Naive thymus-derived CD4-positive, alpha-beta T cell (primary cell): ENCODE data around the gene PITPNM1. TPM values are rescaled to one million over a fixed set of nuclear protein-coding genes. Genes with fewer than 3 reads are reported as not detected.

Source experiments
- ATAC-seq: fragments of 150-1000 bp; cut with Tn5 transposase; 2 replicates; pipeline ENCODE4 v1.10.0; 2021; ENCODE audit warnings: mild to moderate bottlenecking, moderate library complexity
- CTCF ChIA-PET: fragments of 350-600 bp; sonication (Branson Sonifier 250); formaldehyde crosslinking; loops from one replicate; lab custom pipeline; 2021; ENCODE audit warnings: antibody characterized with exemption; lab: Charles Lee
- POLR2A ChIA-PET: fragments of 350-600 bp; sonication (Branson Sonifier 250); formaldehyde crosslinking; loops from one replicate; lab custom pipeline; 2021; ENCODE audit warnings: antibody characterized with exemption, inconsistent platforms; lab: Charles Lee
- DNase-seq, 9 donors: peaks; one replicate each; pipeline versions ENCODE4 v3.0.0 to v3.0.0-alpha.2; 2020 to 2022; ENCODE audit warnings: mixed read lengths in 1 of 9
- H3K27ac ChIP-seq: one replicate; pipeline ENCODE4 v1.7.0; 2013; ENCODE audit warnings: mild to moderate bottlenecking, low read depth, low read length, moderate library complexity
- H3K27me3 ChIP-seq, 2 donors: one replicate each; pipeline ENCODE4 v1.7.0; 2013; ENCODE audit warnings: low read length in 2 of 2, mild to moderate bottlenecking in 2 of 2, moderate library complexity in 2 of 2; ENCODE audit not compliant: control insufficient read depth in 2 of 2, insufficient read depth in 2 of 2
- H3K36me3 ChIP-seq, 3 experiments: 1 replicate in 2 of 3; 2 replicates in 1 of 3; pipeline ENCODE4 v1.7.0; 2013; ENCODE audit warnings: low read length in 3 of 3, mild to moderate bottlenecking in 3 of 3, moderate library complexity in 1 of 3; ENCODE audit not compliant: insufficient read depth in 3 of 3, control insufficient read depth in 2 of 3
- H3K4me1 ChIP-seq, 2 donors: one replicate each; pipeline ENCODE4 v1.7.0; 2013; ENCODE audit warnings: low read length in 2 of 2, mild to moderate bottlenecking in 2 of 2, moderate library complexity in 1 of 2; ENCODE audit not compliant: control insufficient read depth in 2 of 2, insufficient read depth in 2 of 2
- H3K4me3 ChIP-seq: 2 replicates; pipeline ENCODE4 v1.7.0; 2013; ENCODE audit warnings: mild to moderate bottlenecking, low read length
- H3K9me3 ChIP-seq, 3 experiments: 1 replicate in 2 of 3; 2 replicates in 1 of 3; pipeline ENCODE4 v1.7.0; 2013; ENCODE audit warnings: low read length in 3 of 3; ENCODE audit not compliant: control insufficient read depth in 2 of 3
- H3K27ac Mint-ChIP-seq, 9 donors: one replicate each; pipeline ENCODE4 v1.8.0; 2020 to 2022; ENCODE audit warnings: mixed read lengths in 9 of 9, mild to moderate bottlenecking in 8 of 9, moderate library complexity in 5 of 9, inconsistent platforms in 2 of 9
- H3K27me3 Mint-ChIP-seq, 5 donors: one replicate each; pipeline ENCODE4 v1.8.0; 2021 to 2022; ENCODE audit warnings: mixed read lengths in 5 of 5, mild to moderate bottlenecking in 1 of 5
- H3K36me3 Mint-ChIP-seq, 5 donors: one replicate each; pipeline ENCODE4 v1.8.0; 2020 to 2022; ENCODE audit warnings: mixed read lengths in 5 of 5, mild to moderate bottlenecking in 3 of 5, inconsistent platforms in 1 of 5
- H3K4me1 Mint-ChIP-seq, 7 donors: one replicate each; pipeline ENCODE4 v1.8.0; 2020 to 2022; ENCODE audit warnings: mixed read lengths in 7 of 7, mild to moderate bottlenecking in 3 of 7, inconsistent platforms in 1 of 7
- H3K4me3 Mint-ChIP-seq, 10 donors: one replicate each; pipeline ENCODE4 v1.8.0; 2020 to 2022; ENCODE audit warnings: mild to moderate bottlenecking in 10 of 10, mixed read lengths in 10 of 10, moderate library complexity in 6 of 10, inconsistent platforms in 2 of 10
- H3K9me3 Mint-ChIP-seq, 11 donors: one replicate each; pipeline ENCODE4 v1.8.0; 2020 to 2022; ENCODE audit warnings: mixed read lengths in 11 of 11, mild to moderate bottlenecking in 4 of 11, inconsistent platforms in 1 of 11, moderate library complexity in 1 of 11
- intact Hi-C, 2 donors: fragments of 100-400 bp; cut with micrococcal nuclease; formaldehyde crosslinking; loops; one replicate each; pipeline ENCODE4 v1.15.1; 2023
- polyA plus RNA-seq, 2 donors: library from polyadenylated mRNA; unstranded; fragments of 300-500 nt; fragmentation: Illumina TruSeq; gene quantifications; one replicate each; pipeline ENCODE4 v1.2.3, GENCODE V29; 2021
- total RNA-seq, 6 experiments: library from RNA in 5 of 6; stranded (reverse) in 5 of 6; gene quantifications; 1 replicate in 5 of 6; 2 replicates in 1 of 6; pipeline ENCODE4 v1.2.3 and lab custom pipeline; 2021 to 2026

The PITPNM1 gene
- total and polyA plus RNA-seq, 7 experiments from 2014 or later: 9.5 to 133 (median 92.4) TPM

DNA sequence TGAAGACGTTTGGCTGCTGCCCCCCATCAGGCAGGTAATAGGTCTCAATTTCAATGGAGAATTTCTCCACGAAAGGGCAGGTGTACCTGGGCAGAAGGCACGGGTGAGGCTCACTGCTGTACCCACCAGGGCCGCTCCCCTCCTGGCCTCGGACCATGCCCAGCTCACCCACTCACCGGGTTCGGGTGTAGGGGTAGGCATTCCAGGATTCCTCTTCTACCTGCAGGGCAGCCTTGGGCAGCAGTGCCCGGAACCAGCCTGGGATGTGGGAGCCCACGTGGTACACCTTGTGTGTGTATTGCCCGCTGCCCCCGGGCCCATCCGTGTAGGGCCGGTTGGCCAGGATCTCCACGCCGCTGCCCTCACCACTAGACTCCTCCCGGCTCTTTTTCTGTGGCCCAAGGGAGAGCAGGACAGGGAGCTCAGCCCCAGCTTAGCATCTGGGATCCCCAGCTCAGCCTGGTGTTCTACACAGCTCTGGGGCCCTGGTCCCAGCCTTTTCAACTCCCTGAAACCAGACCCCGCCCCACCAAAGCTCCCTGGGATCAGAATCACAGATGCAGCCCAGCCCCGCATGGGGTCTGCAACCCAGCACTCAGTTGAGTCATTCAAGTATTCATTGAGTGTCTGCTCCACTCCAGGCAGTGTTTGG lies 2.7 kb downstream of the PITPNM1 start:
- Mint-ChIP-seq H3K4me1 (peaks cover 28 to 45% (median 43%) of the 10 kb centered on the region in 7 donors), H3K36me3 (peaks cover 8 to 34% (median 11%) of the 10 kb centered on the region in 5 donors), H3K27me3 (no peaks in the 10 kb centered on the region), H3K27ac (peak overlapping the region in 7 of 9 donors; percentile 60 to 80 (median 72)), H3K4me3 (peak overlapping the region; percentile 48 to 95 (median 76)), H3K9me3 (peaks cover 0 to 3% (median 0%) of the 10 kb centered on the region in 11 donors)
- Histone ChIP-seq H3K27me3 (no peaks in the 10 kb centered on the region), H3K9me3 (no peaks in the 10 kb centered on the region), H3K4me1 (peaks cover 31 to 34% of the 10 kb centered on the region in 2 donors), H3K36me3 (peaks cover 0 to 55% (median 6%) of the 10 kb centered on the region in 3 experiments), H3K27ac (no peak overlapping the region), H3K4me3 (no peak overlapping the region)
- intact Hi-C loops: no loop called here
- no peak for DNase-seq
- POLR2A ChIA-PET: interaction anchor here (0.8 to 5.0 kb wide), 7 partner anchors 9 to 102 kb away, joined by 3 to 28 read pairs (median 3); partner anchors contain the start of genes AIP and PPP1CA
- ATAC-seq: no peak
- CTCF ChIA-PET: interaction anchor here (0.5 to 1.0 kb wide), 2 partner anchors 110 to 111 kb away, joined by 3 read pairs; no protein-coding TSS in a partner anchor

DNA sequence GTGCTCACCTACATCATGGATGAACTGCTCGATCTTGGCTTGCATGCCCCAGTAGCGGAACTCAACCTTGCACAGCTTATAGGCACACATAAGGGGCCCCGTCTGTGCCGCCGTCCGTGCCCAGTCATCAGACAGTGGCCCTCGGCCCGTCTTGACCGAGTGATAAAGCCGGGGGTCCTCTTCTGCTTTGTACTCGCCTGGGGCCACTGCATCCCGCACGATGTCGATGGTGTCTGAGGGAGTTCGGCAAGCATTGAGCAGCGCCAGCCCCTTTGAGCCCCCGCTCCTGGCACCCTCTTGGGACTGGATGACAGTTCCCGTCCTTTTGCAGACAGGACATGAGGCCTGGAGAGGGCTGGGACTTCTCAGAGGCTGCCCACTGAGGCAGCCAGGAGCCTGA lies 3.3 kb downstream of the PITPNM1 start:
- Mint-ChIP-seq H3K27me3 (no peaks in the 10 kb centered on the region), H3K9me3 (peaks cover 0 to 3% (median 0%) of the 10 kb centered on the region in 11 donors), H3K4me3 (peak overlapping the region in 1 of 10 donors; percentile 38), H3K4me1 (peaks cover 23 to 40% (median 37%) of the 10 kb centered on the region in 7 donors), H3K27ac (no peak overlapping the region), H3K36me3 (peaks cover 8 to 30% (median 11%) of the 10 kb centered on the region in 5 donors)
- Histone ChIP-seq H3K27ac (no peak overlapping the region), H3K9me3 (no peaks in the 10 kb centered on the region), H3K4me1 (peaks cover 25 to 28% of the 10 kb centered on the region in 2 donors), H3K4me3 (no peak overlapping the region), H3K36me3 (peaks cover 0 to 56% (median 6%) of the 10 kb centered on the region in 3 experiments), H3K27me3 (no peaks in the 10 kb centered on the region)
- intact Hi-C loops: no loop called here
- DNase-seq (no peak), ATAC-seq (no peak)
- ChIA-PET CTCF (interaction anchor here (1.0 kb wide), 1 partner anchor 111 kb away, joined by 3 read pairs; no protein-coding TSS in a partner anchor), POLR2A (interaction anchor here (0.8 to 5.0 kb wide), 7 partner anchors 9 to 101 kb away, joined by 3 to 28 read pairs (median 3); partner anchors contain the start of genes AIP and PPP1CA)

DNA sequence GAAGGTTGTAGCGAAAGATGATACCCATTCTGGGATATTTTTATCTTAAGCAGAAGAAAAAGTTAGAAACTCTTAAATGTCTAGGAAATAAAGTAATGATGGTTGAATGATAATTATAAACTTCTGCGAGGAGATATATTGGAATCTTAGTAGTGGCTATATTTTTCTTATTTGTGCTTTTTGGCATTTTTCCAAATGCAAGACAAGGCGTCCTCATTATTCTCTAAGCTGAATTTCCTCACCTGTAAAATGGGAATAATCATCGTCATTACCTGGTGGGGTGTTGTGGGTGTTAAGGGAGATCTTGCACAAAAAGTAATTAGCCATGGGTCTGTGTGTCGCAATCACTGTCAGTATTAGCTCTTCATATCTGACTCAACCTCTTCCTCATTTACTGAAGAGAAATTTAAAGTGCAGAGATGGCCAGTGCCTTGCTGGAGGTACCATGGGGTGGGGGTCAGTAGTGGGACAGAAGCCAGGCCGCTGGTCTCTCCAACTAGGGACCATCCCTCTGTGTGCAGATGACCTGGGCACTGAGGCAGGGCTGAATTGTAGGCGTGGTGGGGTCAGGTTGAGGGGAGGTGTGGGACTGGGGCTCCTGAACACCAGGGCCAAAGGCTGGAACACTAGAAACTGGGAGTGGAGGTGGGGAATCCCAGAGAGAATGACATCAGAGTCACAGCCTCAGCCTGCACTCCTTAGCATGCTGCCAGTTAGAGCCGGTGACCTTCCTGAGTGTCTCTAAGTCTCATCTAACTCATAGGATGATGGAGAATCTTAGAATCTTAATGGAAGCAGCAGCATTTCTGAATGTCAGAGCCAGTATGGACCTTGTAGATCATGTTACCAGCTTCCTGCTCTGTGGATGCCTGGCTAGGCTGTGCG lies 4.1 kb downstream of the PITPNM1 start:
- POLR2A ChIA-PET: interaction anchor here (0.8 to 1.7 kb wide), 4 partner anchors 8 to 18 kb away, joined by 3 to 9 read pairs (median 3); partner anchors contain the start of gene AIP
- no peak overlapping the region for H3K27ac ChIP-seq
- Mint-ChIP-seq H3K27ac (peak overlapping the region in 5 of 9 donors; percentile 10 to 74 (median 49)), H3K4me1 (peaks cover 16 to 32% (median 30%) of the 10 kb centered on the region in 7 donors), H3K36me3 (peaks cover 8 to 25% (median 11%) of the 10 kb centered on the region in 5 donors), H3K4me3 (peak overlapping the region in 1 of 10 donors; percentile 68), H3K27me3 (no peaks in the 10 kb centered on the region), H3K9me3 (peaks cover 0 to 3% (median 0%) of the 10 kb centered on the region in 11 donors)
- intact Hi-C loops: no loop called here
- DNase-seq (no peak), ATAC-seq (no peak)
- H3K36me3 ChIP-seq: peaks cover 0 to 60% (median 6%) of the 10 kb centered on the region in 3 experiments
- peaks cover 17 to 20% of the 10 kb centered on the region in 2 donors for H3K4me1 ChIP-seq
- no peaks in the 10 kb centered on the region for H3K27me3 ChIP-seq
- CTCF ChIA-PET: no interaction called here
- no peaks in the 10 kb centered on the region for H3K9me3 ChIP-seq
- H3K4me3 ChIP-seq: no peak overlapping the region

DNA sequence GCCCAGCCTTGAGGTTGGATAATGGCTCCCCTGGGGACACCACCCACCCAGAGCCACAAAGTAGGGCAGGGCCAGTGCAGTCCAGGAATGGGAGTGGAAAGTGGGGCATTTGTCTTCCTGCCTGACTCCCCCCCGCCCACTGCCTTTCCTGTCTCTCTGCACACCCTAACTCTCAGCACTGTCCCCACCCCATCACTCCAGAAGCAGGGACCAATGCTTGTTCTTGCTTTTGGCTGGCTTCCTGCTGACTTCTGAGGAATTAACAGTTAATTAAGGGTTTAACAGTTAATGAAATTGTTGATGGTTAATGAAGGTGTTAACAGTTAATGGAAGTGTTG lies 4.7 kb downstream of the PITPNM1 start:
- ATAC-seq: no peak
- H3K27me3 Mint-ChIP-seq: no peaks in the 10 kb centered on the region
- peaks cover 8 to 25% (median 11%) of the 10 kb centered on the region in 5 donors for H3K36me3 Mint-ChIP-seq
- Histone ChIP-seq H3K4me3 (no peak overlapping the region), H3K27me3 (no peaks in the 10 kb centered on the region), H3K36me3 (peaks cover 0 to 66% (median 6%) of the 10 kb centered on the region in 3 experiments), H3K27ac (no peak overlapping the region), H3K9me3 (no peaks in the 10 kb centered on the region), H3K4me1 (peaks cover 11 to 14% of the 10 kb centered on the region in 2 donors)
- ChIA-PET POLR2A (interaction anchor here (0.9 to 1.8 kb wide), 3 partner anchors 15 to 95 kb away, joined by 3 to 7 read pairs (median 3); partner anchors contain the start of gene PTPRCAP), CTCF (interaction anchor here (0.6 kb wide), 1 partner anchor 16 kb away, joined by 3 read pairs; no protein-coding TSS in a partner anchor)
- no peak for DNase-seq
- peak overlapping the region in 1 of 9 donors; percentile 74 for H3K27ac Mint-ChIP-seq
- intact Hi-C loops: no loop called here
- H3K4me1 Mint-ChIP-seq: peaks cover 11 to 28% (median 24%) of the 10 kb centered on the region in 7 donors
- H3K9me3 Mint-ChIP-seq: peaks cover 0 to 3% (median 0%) of the 10 kb centered on the region in 11 donors
- no peak overlapping the region for H3K4me3 Mint-ChIP-seq

DNA sequence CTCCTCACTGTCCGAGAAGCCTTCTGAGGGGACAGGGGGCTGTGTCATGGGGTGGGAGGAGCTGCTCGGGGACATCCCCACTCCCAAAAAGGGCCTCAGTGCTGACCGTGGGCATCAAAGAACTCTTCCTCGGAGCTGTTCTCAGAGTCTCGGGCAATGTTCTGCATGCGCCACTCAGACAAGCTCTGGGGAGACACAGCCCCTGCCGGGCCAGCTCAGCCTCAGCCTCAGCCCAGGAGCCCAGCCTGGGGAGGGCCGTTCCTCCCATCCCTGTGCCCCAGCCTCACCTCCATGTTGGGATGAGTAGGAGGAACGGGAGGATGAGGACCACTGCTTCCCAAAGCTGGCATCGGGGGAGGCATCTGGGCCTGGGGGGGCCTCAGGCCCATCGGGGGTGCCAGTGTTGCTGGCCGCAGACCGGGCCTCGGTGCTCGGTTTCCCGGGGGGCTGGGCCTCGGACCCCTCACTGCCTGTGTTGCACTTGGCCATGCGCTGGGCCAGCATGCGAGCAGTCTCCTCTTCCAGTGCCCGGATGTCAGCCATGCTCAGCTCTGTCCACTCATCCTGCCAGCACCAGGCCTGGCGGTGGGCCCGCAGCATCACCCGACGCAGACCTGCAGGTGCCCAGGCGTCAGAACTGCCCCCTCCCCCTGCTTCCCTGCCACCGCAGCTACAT lies 5.2 kb downstream of the PITPNM1 start:
- CTCF ChIA-PET: interaction anchor here (0.6 kb wide), 1 partner anchor 16 kb away, joined by 3 read pairs; no protein-coding TSS in a partner anchor
- ATAC-seq (no peak), DNase-seq (no peak)
- H3K27ac ChIP-seq: no peak overlapping the region
- POLR2A ChIA-PET: interaction anchor here (0.9 to 1.8 kb wide), 4 partner anchors 16 to 95 kb away, joined by 3 to 7 read pairs (median 4); partner anchors contain the start of genes AIP and PTPRCAP
- intact Hi-C loops: no loop called here
- H3K36me3 ChIP-seq: peaks cover 0 to 71% (median 6%) of the 10 kb centered on the region in 3 experiments
- no peak overlapping the region for H3K4me3 Mint-ChIP-seq
- H3K4me1 Mint-ChIP-seq: peaks cover 10 to 27% (median 23%) of the 10 kb centered on the region in 7 donors
- H3K27me3 ChIP-seq: no peaks in the 10 kb centered on the region
- no peaks in the 10 kb centered on the region for H3K27me3 Mint-ChIP-seq
- no peaks in the 10 kb centered on the region for H3K9me3 ChIP-seq
- peaks cover 9 to 12% of the 10 kb centered on the region in 2 donors for H3K4me1 ChIP-seq
- peaks cover 0 to 3% (median 0%) of the 10 kb centered on the region in 11 donors for H3K9me3 Mint-ChIP-seq
- H3K36me3 Mint-ChIP-seq: peaks cover 8 to 25% (median 11%) of the 10 kb centered on the region in 5 donors
- H3K27ac Mint-ChIP-seq: peak overlapping the region in 2 of 9 donors; percentile 23 to 75
- no peak overlapping the region for H3K4me3 ChIP-seq
